GM12864 (cell line): ENCODE results near the gene GPS2.

Experiments
- DNase-seq: peaks from one replicate; pipeline ENCODE4 v3.0.0-alpha.2; 2011; ENCODE audit warnings: low read depth
- H3K4me3 ChIP-seq: 2 replicates; pipeline ENCODE4 v1.5.1; 2011; ENCODE audit warnings: mild to moderate bottlenecking, low read depth, low read length, control low read depth
- TF ChIP-seq, protein P1 (sequence below): IDR thresholded peaks from 2 replicates; pipeline ENCODE4 v1.5.1; 2011; ENCODE audit warnings: low read depth, mild to moderate bottlenecking, moderate library complexity, low read length, control low read depth, inconsistent platforms; ENCODE audit errors: missing control alignments

GPS2 gene

DNA sequence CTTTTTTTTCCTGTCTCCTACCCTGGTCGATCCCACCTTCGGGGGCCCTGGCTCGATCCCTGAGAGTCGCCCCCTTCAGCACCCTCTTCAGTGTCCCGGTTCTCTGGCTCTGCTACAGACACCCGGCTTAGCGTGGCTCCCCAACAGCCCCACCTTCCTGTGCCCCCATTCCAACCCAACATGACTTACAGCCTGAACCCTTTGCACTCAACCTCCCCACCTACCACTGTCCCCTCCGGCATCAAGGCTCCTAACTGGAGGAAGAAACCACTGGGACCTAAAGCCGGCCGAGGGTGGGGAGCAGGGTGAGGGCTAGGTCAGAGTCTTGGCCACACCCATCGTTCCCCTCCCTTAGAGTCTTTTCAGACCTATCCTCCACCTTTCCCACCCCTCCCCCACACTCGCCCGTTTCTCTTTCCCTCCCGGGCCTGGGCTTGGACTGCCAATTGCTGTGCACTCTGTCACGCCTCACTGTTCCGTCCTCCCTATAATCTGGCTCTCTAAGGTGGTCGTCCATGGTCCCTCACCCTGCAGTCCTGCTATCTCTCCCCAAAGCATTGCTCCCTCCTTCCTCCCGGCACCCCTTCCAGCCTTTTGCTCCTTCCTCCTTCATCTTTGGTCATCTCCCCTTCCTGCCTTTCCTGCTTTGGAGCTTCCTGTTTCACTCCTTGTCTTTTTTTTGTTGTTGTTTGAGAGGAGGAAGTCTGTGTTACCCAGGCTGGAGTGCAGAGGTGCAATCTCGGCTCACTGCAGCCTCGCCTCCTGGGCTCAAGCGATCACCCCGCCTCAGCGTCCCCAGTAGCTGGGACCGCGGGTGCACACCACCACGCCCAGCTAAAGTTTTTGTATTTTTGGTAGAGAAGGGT, 52.0 kb downstream of the GPS2 start:
- TF ChIP-seq, protein P1, sequence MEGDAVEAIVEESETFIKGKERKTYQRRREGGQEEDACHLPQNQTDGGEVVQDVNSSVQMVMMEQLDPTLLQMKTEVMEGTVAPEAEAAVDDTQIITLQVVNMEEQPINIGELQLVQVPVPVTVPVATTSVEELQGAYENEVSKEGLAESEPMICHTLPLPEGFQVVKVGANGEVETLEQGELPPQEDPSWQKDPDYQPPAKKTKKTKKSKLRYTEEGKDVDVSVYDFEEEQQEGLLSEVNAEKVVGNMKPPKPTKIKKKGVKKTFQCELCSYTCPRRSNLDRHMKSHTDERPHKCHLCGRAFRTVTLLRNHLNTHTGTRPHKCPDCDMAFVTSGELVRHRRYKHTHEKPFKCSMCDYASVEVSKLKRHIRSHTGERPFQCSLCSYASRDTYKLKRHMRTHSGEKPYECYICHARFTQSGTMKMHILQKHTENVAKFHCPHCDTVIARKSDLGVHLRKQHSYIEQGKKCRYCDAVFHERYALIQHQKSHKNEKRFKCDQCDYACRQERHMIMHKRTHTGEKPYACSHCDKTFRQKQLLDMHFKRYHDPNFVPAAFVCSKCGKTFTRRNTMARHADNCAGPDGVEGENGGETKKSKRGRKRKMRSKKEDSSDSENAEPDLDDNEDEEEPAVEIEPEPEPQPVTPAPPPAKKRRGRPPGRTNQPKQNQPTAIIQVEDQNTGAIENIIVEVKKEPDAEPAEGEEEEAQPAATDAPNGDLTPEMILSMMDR = no peak
- no peak for DNase-seq
- H3K4me3 ChIP-seq = no peak overlapping the region
